Myocyte (in vitro differentiated cells): ENCODE measurements around the gene MAPK9. TPM values are rescaled to one million over a fixed set of nuclear protein-coding genes. Genes with fewer than 3 reads are reported as not detected.

Source experiments
- DNase-seq: peaks from one replicate; pipeline ENCODE4 v3.0.0-alpha.2; 2012; ENCODE audit warnings: low read depth
- total RNA-seq: library from RNA; depleted of rRNA; stranded (reverse); fragments of >200 nt; gene quantifications from 2 replicates; pipeline ENCODE4 v1.2.3, GENCODE V29; 2014

Gene MAPK9
- total RNA-seq, 1 donor from 2014 or later, result 20.5 TPM

- no peak for DNase-seq
These were observed 83.3 kb downstream of the MAPK9 start for GRCh38 chr5:180208435-180209081.

GRCh38 chr5:180208038-180208434, 83.8 kb downstream of the MAPK9 start:
- no peak for DNase-seq

GRCh38 chr5:180207593-180207992, 84.3 kb downstream of the MAPK9 start:
- no peak for DNase-seq

- no peak for DNase-seq
These were observed 84.9 kb downstream of the MAPK9 start for GRCh38 chr5:180206993-180207392.

GRCh38 chr5:180205916-180206315, 86.0 kb downstream of the MAPK9 start:
- no peak for DNase-seq

GRCh38 chr5:180204276-180204819, 87.5 kb downstream of the MAPK9 start:
- no peak for DNase-seq

- DNase-seq, result no peak
These were observed 88.8 kb downstream of the MAPK9 start for GRCh38 chr5:180202939-180203573.

GRCh38 chr5:180201051-180201987, 90.6 kb downstream of the MAPK9 start:
- no peak for DNase-seq

GRCh38 chr5:180199390-180199789, 92.5 kb downstream of the MAPK9 start:
- no peak for DNase-seq

- DNase-seq, result no peak
These were observed 93.7 kb downstream of the MAPK9 start for GRCh38 chr5:180198208-180198607.

GRCh38 chr5:180197016-180197702, 94.7 kb downstream of the MAPK9 start:
- no peak for DNase-seq

GRCh38 chr5:180194410-180195345, 97.2 kb downstream of the MAPK9 start:
- no peak for DNase-seq

GRCh38 chr5:180193749-180194375, 98.0 kb downstream of the MAPK9 start:
- DNase-seq, result no peak

- no peak for DNase-seq
These were observed 100.2 kb downstream of the MAPK9 start for GRCh38 chr5:180191716-180192115.

- DNase-seq, result no peak
These were observed 104.1 kb downstream of the MAPK9 start for GRCh38 chr5:180187767-180188166.
